Measurements from ENCODE around the gene STK38.

DNA sequence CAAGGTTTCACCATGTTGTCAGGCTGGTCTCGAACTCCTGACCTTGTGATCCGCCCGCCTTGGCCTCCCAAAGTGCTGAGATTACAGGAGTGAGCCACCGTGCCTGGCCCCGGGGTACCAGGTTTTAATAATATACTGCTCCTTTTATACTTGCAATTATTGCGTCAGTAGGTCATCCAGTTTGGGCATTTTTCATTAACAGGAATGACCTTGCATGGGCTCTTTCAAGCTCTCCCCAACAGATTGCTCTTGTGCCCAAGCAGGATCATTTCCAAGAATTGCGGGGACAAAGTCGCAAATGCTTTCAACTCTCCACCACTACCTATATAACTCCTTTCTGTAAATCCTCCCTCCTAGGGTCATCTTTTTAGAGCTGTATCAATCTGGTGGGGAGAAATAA is 23.8 kb downstream of the STK38 start:
- no peak for TF ChIP-seq REST (IDR thresholded peaks at IDR 0.05; ENCODE audit: insufficient read depth in 1 of 2, low read depth in 2 of 2, low read length in 2 of 2)
- no peak for TF ChIP-seq TAF1 (IDR thresholded peaks at IDR 0.05; ENCODE audit: borderline replicate concordance, insufficient read depth, low read length)
- TF ChIP-seq SIN3A (IDR thresholded peaks at IDR 0.05; ENCODE audit: borderline replicate concordance, insufficient read depth, low read length) = no peak
- TF ChIP-seq POLR2AphosphoS5 (IDR thresholded peaks at IDR 0.05; ENCODE audit: low read depth, low read length) = no peak
- no peak for TF ChIP-seq FOXP2 (optimal IDR thresholded peaks at IDR 0.05; ENCODE audit: borderline replicate concordance, extremely low read depth, extremely low read length, insufficient read depth)
